Measurements from ENCODE around the gene RABL6.

RABL6 gene

DNA sequence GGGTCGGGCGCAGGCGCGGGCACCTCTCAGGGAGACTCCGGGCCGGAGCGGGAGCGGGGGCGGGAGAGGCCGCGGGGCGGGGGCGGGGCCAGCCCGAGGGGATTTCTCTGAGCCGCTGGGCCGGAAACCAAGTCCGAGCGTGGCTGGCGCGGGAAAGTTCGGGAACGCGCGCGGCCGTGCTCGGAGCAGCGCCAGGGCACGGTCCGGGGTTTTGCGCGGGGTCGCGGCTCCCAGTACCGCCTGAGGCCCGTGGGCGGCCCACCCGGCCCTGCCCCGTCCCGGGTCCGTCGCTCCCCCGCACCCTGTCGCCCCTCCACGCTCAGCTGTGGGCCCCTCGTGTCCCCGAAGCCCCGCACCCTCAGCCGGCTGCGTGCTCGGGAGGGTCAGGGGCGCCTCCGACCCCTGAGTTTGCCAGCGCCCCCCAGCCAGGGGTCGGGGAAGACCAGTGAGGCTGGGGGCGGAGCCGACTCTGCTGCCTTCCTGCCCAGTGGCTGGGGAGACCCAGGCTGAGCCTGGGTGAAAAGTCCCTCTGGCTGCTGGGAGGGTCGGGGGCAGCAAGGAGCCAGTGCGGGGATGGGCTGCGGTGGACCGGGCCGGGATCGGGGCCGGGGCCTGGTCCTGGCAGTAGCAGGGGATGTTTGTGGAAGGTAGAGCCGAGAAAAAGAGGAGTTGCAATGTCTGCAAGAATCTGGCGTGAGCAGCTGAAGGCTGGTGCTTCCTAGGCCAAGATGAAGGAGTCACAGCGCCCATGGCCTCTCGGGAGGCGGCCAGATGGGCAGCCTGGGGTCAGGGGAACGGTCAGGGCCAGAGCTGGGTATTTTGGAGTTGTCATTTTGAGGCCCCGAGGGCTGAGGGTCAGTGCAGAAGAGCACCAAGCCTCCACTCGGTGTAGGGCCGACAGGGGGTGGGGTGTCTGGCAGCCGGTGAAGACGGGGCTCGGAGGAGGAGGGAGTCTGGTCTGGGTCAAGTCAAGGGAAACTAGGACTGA, 79.2 kb downstream of the RABL6 start:
- peak; percentile 74 for DNase-seq

DNA sequence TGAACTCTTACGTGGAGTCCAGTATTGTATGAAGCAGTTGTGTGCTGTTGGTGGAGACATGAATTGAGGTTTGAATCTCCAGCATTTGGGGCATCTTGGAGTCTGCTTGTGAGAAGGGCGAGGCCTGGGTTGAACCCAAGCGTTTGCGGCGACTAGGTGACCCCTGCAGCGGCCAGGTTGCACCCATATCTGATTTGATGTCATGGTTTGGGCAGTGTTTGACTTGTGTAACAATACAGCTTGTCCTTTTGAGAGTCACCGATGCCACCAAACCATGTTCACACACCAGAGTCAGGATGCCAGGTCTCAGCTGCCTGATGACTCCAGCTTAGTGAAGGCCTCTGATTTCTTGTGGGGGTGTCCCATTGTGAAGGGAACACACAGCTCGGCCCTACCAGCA, 80.7 kb downstream of the RABL6 start:
- DNase-seq, result no peak

DNA sequence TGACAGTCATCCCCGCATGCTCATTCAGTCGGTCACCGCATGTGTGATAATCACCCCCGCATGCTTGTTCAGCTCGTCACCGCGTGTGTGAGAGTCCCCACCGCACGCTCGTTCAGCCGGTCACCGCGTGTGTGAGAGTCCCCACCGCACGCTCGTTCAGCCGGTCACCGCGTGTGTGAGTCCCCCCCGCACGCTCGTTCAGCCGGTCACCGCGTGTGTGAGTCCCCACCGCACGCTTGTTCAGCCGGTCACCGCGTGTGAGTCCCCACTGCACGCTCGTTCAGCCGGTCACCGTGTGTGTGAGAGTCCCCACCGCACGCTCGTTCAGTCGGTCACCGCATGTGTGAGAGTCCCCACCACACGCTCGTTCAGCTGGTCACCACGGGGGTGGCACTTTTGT, 82.1 kb downstream of the RABL6 start:
- no peak for DNase-seq

DNA sequence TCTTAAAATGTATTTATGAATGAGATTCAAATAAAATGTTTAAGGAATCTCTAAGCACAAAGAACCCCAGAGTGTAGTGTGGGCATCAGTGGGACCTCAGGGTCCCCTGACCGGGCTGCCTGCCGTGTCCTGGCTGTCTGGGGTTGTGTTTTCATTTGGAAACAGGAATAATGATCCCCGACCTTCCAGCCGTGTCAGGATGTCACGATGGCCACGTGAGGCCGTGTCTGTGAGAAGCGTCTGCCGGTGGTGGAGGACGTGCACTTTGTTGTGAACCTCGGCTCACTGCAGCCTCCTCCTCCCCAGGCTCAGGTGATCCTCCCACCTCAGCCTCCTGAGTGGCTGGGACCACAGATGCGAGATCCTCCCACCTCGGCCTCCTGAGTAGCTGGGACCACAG, 82.9 kb downstream of the RABL6 start:
- DNase-seq, result no peak

Data from suppressor macrophage treated with lipopolysaccharide for 4 hours (primary cell).